Measurements from ENCODE around the gene SUMO2. TPM values are rescaled to one million over a fixed set of nuclear protein-coding genes. Genes with fewer than 3 reads are reported as not detected.
A peak's percentile ranks its signal among the peaks of the same experiment; 100 is the strongest.

Gene SUMO2
- total and polyA plus RNA-seq, 10 of the 15 experiments (the other 5 are each of a cell fraction or from before 2014, with no cell fraction given): 163 to 803 (median 555) TPM

DNA sequence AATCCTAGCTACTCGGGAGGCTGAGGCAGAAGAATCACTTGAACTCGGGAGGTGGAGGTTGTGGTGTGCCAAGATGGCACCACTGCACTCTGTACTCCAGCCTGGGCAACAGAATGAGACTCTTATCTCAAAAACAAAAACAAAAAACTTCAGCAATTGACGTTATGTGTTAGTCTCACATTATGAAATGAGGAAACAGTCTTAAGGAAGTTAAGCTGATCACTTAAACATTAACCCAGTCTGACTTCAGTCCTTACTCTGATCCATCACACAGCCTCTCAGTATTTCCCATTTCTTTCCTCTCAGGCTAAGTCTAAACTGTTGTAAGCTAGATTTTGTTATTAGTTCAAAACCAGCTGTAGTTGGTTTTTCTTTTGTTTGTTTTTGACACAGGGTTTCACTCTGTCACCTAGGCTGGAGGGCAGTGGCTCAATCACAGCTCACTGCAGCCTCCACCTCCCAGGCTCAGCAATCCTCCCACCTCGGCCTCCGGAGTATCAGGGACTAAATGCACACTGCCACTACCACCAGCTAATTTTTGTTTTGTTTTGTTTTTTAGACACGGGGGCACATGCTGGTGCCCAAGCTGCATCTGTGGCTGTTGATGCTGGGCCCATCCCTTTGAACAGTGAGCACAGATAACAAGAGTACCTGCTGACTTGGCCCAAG is 34.7 kb downstream of the SUMO2 start:
- POLR2A ChIA-PET: interaction anchor here (0.6 to 1.2 kb wide), 5 partner anchors 9 to 68 kb away, joined by 3 to 4 read pairs (median 3); no protein-coding TSS in a partner anchor
- in situ Hi-C loops (cut with MboI) (no loop called here), intact Hi-C loops (cut with micrococcal nuclease; ENCODE audit: unreplicated experiment) (no loop called here)
- no peak for DNase-seq (ENCODE audit: low read depth, low spot score)
- Histone ChIP-seq H3K27ac (ENCODE audit: control insufficient read depth, insufficient read depth) (no peak overlapping the region), H3K9ac (ENCODE audit: control insufficient read depth, insufficient read depth, low read length) (no peak overlapping the region), H2AFZ (ENCODE audit: control insufficient read depth, low read depth, low read length) (no peak overlapping the region), H3K4me3 (no peak overlapping the region), H4K20me1 (ENCODE audit: control insufficient read depth, insufficient read depth) (no peaks in the 10 kb centered on the region), H3K4me2 (ENCODE audit: control insufficient read depth, insufficient read depth) (no peak overlapping the region), H3K27me3 (replicated peaks in 1 of 2; ENCODE audit: control insufficient read depth in 2 of 2, insufficient read depth in 2 of 2, low read length in 1 of 2) (no peaks in the 10 kb centered on the region), H3K79me2 (ENCODE audit: control insufficient read depth, insufficient read depth, low read length) (peaks cover 50% of the 10 kb centered on the region), H3K9me3 (replicated peaks; ENCODE audit: control insufficient read depth, insufficient read depth, low read length) (no peaks in the 10 kb centered on the region), H3K4me1 (ENCODE audit: control insufficient read depth, insufficient read depth, low read length) (no peaks in the 10 kb centered on the region), H3K36me3 (ENCODE audit: control insufficient read depth in 2 of 2, insufficient read depth in 2 of 2, low read length in 1 of 2) (peaks cover 26 to 28% of the 10 kb centered on the region in 2 experiments; a peak in 3 of 4 replicates)
- CTCF ChIA-PET: interaction anchor here (0.6 to 3.1 kb wide), 8 partner anchors 13 to 187 kb away, joined by 3 to 11 read pairs (median 4); partner anchors contain the start of gene NT5C
- BruUV-seq (replicated peaks): no TSS peak
- RAD21 ChIA-PET (ENCODE audit: unreplicated experiment): interaction anchor here (1.1 kb wide), 1 partner anchor 9 kb away, joined by 3 read pairs; no protein-coding TSS in a partner anchor
- no peak for TF ChIP-seq IKZF2 (IDR thresholded peaks at IDR 0.05)
- no peak for TF ChIP-seq HDAC6 (IDR thresholded peaks at IDR 0.05; ENCODE audit: unreplicated experiment)
- TF ChIP-seq, protein P1, sequence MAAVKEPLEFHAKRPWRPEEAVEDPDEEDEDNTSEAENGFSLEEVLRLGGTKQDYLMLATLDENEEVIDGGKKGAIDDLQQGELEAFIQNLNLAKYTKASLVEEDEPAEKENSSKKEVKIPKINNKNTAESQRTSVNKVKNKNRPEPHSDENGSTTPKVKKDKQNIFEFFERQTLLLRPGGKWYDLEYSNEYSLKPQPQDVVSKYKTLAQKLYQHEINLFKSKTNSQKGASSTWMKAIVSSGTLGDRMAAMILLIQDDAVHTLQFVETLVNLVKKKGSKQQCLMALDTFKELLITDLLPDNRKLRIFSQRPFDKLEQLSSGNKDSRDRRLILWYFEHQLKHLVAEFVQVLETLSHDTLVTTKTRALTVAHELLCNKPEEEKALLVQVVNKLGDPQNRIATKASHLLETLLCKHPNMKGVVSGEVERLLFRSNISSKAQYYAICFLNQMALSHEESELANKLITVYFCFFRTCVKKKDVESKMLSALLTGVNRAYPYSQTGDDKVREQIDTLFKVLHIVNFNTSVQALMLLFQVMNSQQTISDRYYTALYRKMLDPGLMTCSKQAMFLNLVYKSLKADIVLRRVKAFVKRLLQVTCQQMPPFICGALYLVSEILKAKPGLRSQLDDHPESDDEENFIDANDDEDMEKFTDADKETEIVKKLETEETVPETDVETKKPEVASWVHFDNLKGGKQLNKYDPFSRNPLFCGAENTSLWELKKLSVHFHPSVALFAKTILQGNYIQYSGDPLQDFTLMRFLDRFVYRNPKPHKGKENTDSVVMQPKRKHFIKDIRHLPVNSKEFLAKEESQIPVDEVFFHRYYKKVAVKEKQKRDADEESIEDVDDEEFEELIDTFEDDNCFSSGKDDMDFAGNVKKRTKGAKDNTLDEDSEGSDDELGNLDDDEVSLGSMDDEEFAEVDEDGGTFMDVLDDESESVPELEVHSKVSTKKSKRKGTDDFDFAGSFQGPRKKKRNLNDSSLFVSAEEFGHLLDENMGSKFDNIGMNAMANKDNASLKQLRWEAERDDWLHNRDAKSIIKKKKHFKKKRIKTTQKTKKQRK (IDR thresholded peaks at IDR 0.05; ENCODE audit: low read depth, low read length): no peak
- FAIRE-seq: no peak
- SMC1A ChIA-PET (ENCODE audit: uncharacterized antibody, unreplicated experiment): interaction anchor here (0.9 to 1.4 kb wide), 6 partner anchors 11 to 43 kb away, joined by 3 to 6 read pairs (median 4); no protein-coding TSS in a partner anchor
- WGBS (ENCODE audit: insufficient coverage, insufficient replicate concordance, low lambda C conversion rate, missing lambda C conversion rate): 65% methylated on average over 6 of the region's 6 CpGs
- ATAC-seq: peak; percentile 26; the same call in 2 of the 3 replicates
